CD4-positive, alpha-beta T cell (primary cell): ENCODE data around the gene GALNTL6. TPM values are rescaled to one million over a fixed set of nuclear protein-coding genes. Genes with fewer than 3 reads are reported as not detected.

Experiments
- ATAC-seq: fragments of 200-7000 bp; cut with Tn5 transposase; one replicate; pipeline ENCODE4 v1.10.0; 2022; ENCODE audit warnings: mild to moderate bottlenecking; ENCODE audit not compliant: poor library complexity
- CTCF ChIA-PET: fragments of 350-600 bp; sonication (Branson Sonifier 250); formaldehyde crosslinking; loops from one replicate; lab custom pipeline; 2021; ENCODE audit warnings: antibody characterized with exemption, inconsistent platforms; lab: Charles Lee
- POLR2A ChIA-PET: fragments of 350-600 bp; sonication (Branson Sonifier 250); formaldehyde crosslinking; loops from one replicate; lab custom pipeline; 2021; ENCODE audit warnings: antibody characterized with exemption, inconsistent platforms; lab: Charles Lee
- DNase-seq, 14 experiments: peaks; one replicate each; pipeline ENCODE4 v3.0.0-alpha.2; 2013 to 2020; ENCODE audit warnings: mixed read lengths in 2 of 14
- H3K27ac ChIP-seq, 2 donors: one replicate each; pipeline versions ENCODE4 v1.5.1 to v1.7.0; 2013; ENCODE audit warnings: low read length in 2 of 2, low read depth in 1 of 2, mild to moderate bottlenecking in 1 of 2
- H3K27me3 ChIP-seq, 2 experiments: 1 replicate in 1 of 2; 2 replicates in 1 of 2; pipeline versions ENCODE4 v1.6.1 to v1.7.0; 2013; ENCODE audit warnings: low read length in 2 of 2, control low read depth in 1 of 2, mild to moderate bottlenecking in 1 of 2, moderate library complexity in 1 of 2; ENCODE audit not compliant: insufficient read depth in 2 of 2, control insufficient read depth in 1 of 2
- H3K36me3 ChIP-seq: one replicate; pipeline ENCODE4 v1.6.1; 2013; ENCODE audit warnings: low read length, control low read depth; ENCODE audit not compliant: insufficient read depth
- H3K4me1 ChIP-seq: one replicate; pipeline ENCODE4 v1.6.1; 2013; ENCODE audit warnings: low read length, control low read depth; ENCODE audit not compliant: insufficient read depth
- H3K4me3 ChIP-seq: one replicate; pipeline ENCODE4 v1.5.1; 2013; ENCODE audit warnings: mild to moderate bottlenecking, low read length, moderate library complexity
- H3K9me3 ChIP-seq, 2 experiments: 1 replicate in 1 of 2; 2 replicates in 1 of 2; pipeline versions ENCODE4 v1.6.1 to v1.7.0; 2013; ENCODE audit warnings: low read length in 2 of 2, mild to moderate bottlenecking in 2 of 2, control low read depth in 1 of 2, moderate library complexity in 1 of 2; ENCODE audit not compliant: control insufficient read depth in 1 of 2, insufficient read depth in 1 of 2
- H3K27ac Mint-ChIP-seq: one replicate; pipeline ENCODE4 v1.8.0; 2020; ENCODE audit warnings: mixed read lengths
- H3K27me3 Mint-ChIP-seq: one replicate; pipeline ENCODE4 v1.8.0; 2021; ENCODE audit warnings: mixed read lengths
- H3K36me3 Mint-ChIP-seq: one replicate; pipeline ENCODE4 v1.8.0; 2021; ENCODE audit warnings: low read depth, mixed read lengths
- H3K4me1 Mint-ChIP-seq: one replicate; pipeline ENCODE4 v1.8.0; 2021; ENCODE audit warnings: low read depth, mixed read lengths
- H3K4me3 Mint-ChIP-seq: one replicate; pipeline ENCODE4 v1.8.0; 2020; ENCODE audit warnings: mild to moderate bottlenecking, mixed read lengths
- H3K9me3 Mint-ChIP-seq: one replicate; pipeline ENCODE4 v1.8.0; 2020; ENCODE audit warnings: mixed read lengths
- CTCF ChIP-seq: fragments of 200-600 bp; IDR thresholded peaks from one replicate; pipeline ENCODE4 v1.8.0; 2022; ENCODE audit warnings: antibody characterized with exemption, mild to moderate bottlenecking
- intact Hi-C, 2 experiments: fragments of 100-400 bp; cut with DNase I in 1 of 2; cut with micrococcal nuclease in 1 of 2; formaldehyde crosslinking; loops; one replicate each; pipeline versions ENCODE4 v1.15.1 to v1.9.0; 2023 to 2025; cut with DNase I, micrococcal nuclease
- total RNA-seq, 174 experiments: library from RNA in 2 of 174; stranded (reverse) in 2 of 174; gene quantifications; one replicate each; pipeline ENCODE4 v1.2.3 and lab custom pipeline; 2021 to 2026

The GALNTL6 gene
- total RNA-seq, 2 experiments from 2014 or later, result not detected

DNA sequence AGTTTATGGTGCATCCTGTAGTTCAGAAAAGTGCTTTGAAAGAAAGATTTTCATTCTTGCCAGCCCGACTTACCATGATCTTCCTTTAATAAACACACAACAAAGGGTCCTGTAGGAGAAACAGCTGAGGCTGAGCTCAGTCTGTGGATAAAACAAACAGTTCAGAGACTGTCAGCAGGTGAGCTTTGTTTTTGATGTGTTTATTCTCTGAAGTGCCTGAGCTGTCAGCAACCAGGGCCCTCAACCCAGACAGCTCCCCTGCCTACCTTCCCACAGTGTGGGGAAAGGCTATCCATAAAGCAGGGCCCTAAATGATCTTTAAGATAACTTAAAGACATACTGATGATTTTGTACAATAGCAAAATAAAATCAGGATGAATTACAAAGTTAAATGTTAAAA, 896.2 kb downstream of the GALNTL6 start:
- no peak for DNase-seq
- no peaks in the 10 kb centered on the region for H3K27me3 Mint-ChIP-seq
- peaks cover 0 to 15% of the 10 kb centered on the region in 2 experiments for H3K9me3 ChIP-seq
- ATAC-seq, result no peak
- TF ChIP-seq CTCF, result no peak
- no peak overlapping the region for H3K4me3 ChIP-seq
- no peak overlapping the region for H3K27ac ChIP-seq
- no peak overlapping the region for H3K27ac Mint-ChIP-seq
- peaks cover 25% of the 10 kb centered on the region for H3K9me3 Mint-ChIP-seq
- no peaks in the 10 kb centered on the region for H3K36me3 Mint-ChIP-seq
- ChIA-PET CTCF (no interaction called here), POLR2A (no interaction called here)
- no peaks in the 10 kb centered on the region for H3K4me1 ChIP-seq
- intact Hi-C loops, result no loop called here
- H3K4me1 Mint-ChIP-seq, result no peaks in the 10 kb centered on the region
- H3K4me3 Mint-ChIP-seq, result no peak overlapping the region
- no peaks in the 10 kb centered on the region for H3K36me3 ChIP-seq
- no peaks in the 10 kb centered on the region for H3K27me3 ChIP-seq

GRCh38 chr4:172716291-172716690, 903.1 kb downstream of the GALNTL6 start:
- no peak overlapping the region for H3K27ac Mint-ChIP-seq
- POLR2A ChIA-PET, result no interaction called here
- no peaks in the 10 kb centered on the region for H3K4me1 Mint-ChIP-seq
- no peak overlapping the region for H3K4me3 Mint-ChIP-seq
- ATAC-seq (no peak), DNase-seq (no peak)
- H3K9me3 Mint-ChIP-seq, result peaks cover 6% of the 10 kb centered on the region
- intact Hi-C loops, result no loop called here
- CTCF ChIA-PET, result no interaction called here
- no peak overlapping the region for H3K4me3 ChIP-seq
- H3K36me3 Mint-ChIP-seq, result no peaks in the 10 kb centered on the region
- no peak for TF ChIP-seq CTCF
- no peaks in the 10 kb centered on the region for H3K36me3 ChIP-seq
- no peaks in the 10 kb centered on the region for H3K27me3 Mint-ChIP-seq
- no peak overlapping the region for H3K27ac ChIP-seq
- H3K4me1 ChIP-seq, result no peaks in the 10 kb centered on the region
- no peaks in the 10 kb centered on the region for H3K27me3 ChIP-seq
- H3K9me3 ChIP-seq, result no peaks in the 10 kb centered on the region

DNA sequence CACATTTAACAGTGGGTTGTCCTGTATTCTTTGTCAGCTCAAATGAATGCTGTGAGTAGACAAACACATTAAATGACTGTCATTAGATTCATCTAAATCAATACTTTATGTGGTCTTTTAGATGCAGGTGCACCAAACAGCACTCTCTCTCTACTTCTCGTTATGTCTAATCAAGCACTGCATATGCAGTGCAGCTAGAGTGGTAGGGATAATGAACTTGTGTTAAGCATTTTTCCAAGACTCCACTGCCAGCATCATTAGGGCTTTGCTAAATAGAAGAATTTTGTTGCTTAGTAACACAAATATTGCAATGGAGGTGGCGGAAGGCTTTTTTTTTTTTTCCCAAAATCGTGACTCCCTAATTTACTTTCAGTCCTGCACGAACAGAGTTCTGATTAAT, 908.5 kb downstream of the GALNTL6 start:
- Histone ChIP-seq H3K9me3 (no peaks in the 10 kb centered on the region), H3K4me3 (no peak overlapping the region), H3K4me1 (no peaks in the 10 kb centered on the region), H3K27me3 (no peaks in the 10 kb centered on the region), H3K36me3 (no peaks in the 10 kb centered on the region), H3K27ac (no peak overlapping the region)
- ATAC-seq, result no peak
- ChIA-PET CTCF (no interaction called here), POLR2A (no interaction called here)
- Mint-ChIP-seq H3K4me1 (no peaks in the 10 kb centered on the region), H3K27me3 (no peaks in the 10 kb centered on the region), H3K36me3 (no peaks in the 10 kb centered on the region), H3K9me3 (peaks cover 6% of the 10 kb centered on the region), H3K4me3 (no peak overlapping the region), H3K27ac (no peak overlapping the region)
- no peak for TF ChIP-seq CTCF
- intact Hi-C loops, result no loop called here
- DNase-seq, result no peak
